Stimulated activated CD4-positive, alpha-beta T cell treated with anti-CD3 and anti-CD28 coated beads, Interleukin-4, amount 100 ng/mL, for 1 hour (primary cell): ENCODE measurements around the gene SELENON.
A peak's percentile ranks its signal among the peaks of the same experiment; 100 is the strongest.

Experiments
- DNase-seq: peaks from one replicate; pipeline ENCODE4 v3.0.0-alpha.2; 2020

SELENON gene

GRCh38 chr1:25799935-25800702 lies at the start of gene SELENON:
Gene SELENON, plus strand, starts transcription at chr1:25800193. Its CDS starts 38 bp downstream, at chr1:25800231.
- DNase-seq = peak; percentile 32

GRCh38 chr1:25750923-25751605 lies 48.9 kb upstream of the SELENON start:
- DNase-seq = no peak

GRCh38 chr1:25754470-25755181 lies 45.4 kb upstream of the SELENON start:
- DNase-seq = peak; percentile 34

GRCh38 chr1:25755475-25756125 lies 44.4 kb upstream of the SELENON start:
- no peak for DNase-seq

GRCh38 chr1:25756215-25756614 lies 43.8 kb upstream of the SELENON start:
- no peak for DNase-seq

GRCh38 chr1:25757151-25757845 lies 42.7 kb upstream of the SELENON start:
- no peak for DNase-seq

- no peak for DNase-seq
Observed at GRCh38 chr1:25757846-25758185, 42.2 kb upstream of the SELENON start.

- DNase-seq = no peak
Observed at GRCh38 chr1:25758466-25759070, 41.4 kb upstream of the SELENON start.

GRCh38 chr1:25760122-25760719 lies 39.8 kb upstream of the SELENON start:
- no peak for DNase-seq

GRCh38 chr1:25760871-25761270 lies 39.1 kb upstream of the SELENON start:
- DNase-seq = no peak

GRCh38 chr1:25763493-25763892 lies 36.5 kb upstream of the SELENON start:
- no peak for DNase-seq

GRCh38 chr1:25765136-25765922 lies 34.7 kb upstream of the SELENON start:
- DNase-seq = no peak

GRCh38 chr1:25765923-25766589 lies 33.9 kb upstream of the SELENON start:
- DNase-seq = no peak

GRCh38 chr1:25766721-25767436 lies 33.1 kb upstream of the SELENON start:
- no peak for DNase-seq

GRCh38 chr1:25767437-25767770 lies 32.6 kb upstream of the SELENON start:
- DNase-seq = no peak

GRCh38 chr1:25768999-25769398 lies 31.0 kb upstream of the SELENON start:
- DNase-seq = no peak

GRCh38 chr1:25769625-25770383 lies 30.2 kb upstream of the SELENON start:
- DNase-seq = no peak

GRCh38 chr1:25770541-25771220 lies 29.3 kb upstream of the SELENON start:
- DNase-seq = no peak
